Dendritic cell treated with granulocyte-macrophage colony-stimulating factor and Interleukin-4, amounts not matched to agents 40 ng/mL and 50 ng/mL, for 4 days (primary cell): ENCODE results near the gene WWOX.

ENCODE experiments used
- H3K27ac Mint-ChIP-seq: one replicate; pipeline ENCODE4 v1.8.0; 2022; ENCODE audit warnings: mild to moderate bottlenecking, mixed read lengths
- H3K27me3 Mint-ChIP-seq: one replicate; pipeline ENCODE4 v1.8.0; 2022; ENCODE audit warnings: mild to moderate bottlenecking, mixed read lengths
- H3K36me3 Mint-ChIP-seq: one replicate; pipeline ENCODE4 v1.8.0; 2022; ENCODE audit warnings: low read depth, mixed read lengths
- H3K4me1 Mint-ChIP-seq: one replicate; pipeline ENCODE4 v1.8.0; 2022; ENCODE audit warnings: low read depth, mixed read lengths
- H3K4me3 Mint-ChIP-seq: one replicate; pipeline ENCODE4 v1.8.0; 2022; ENCODE audit warnings: mild to moderate bottlenecking, moderate library complexity, mixed read lengths
- H3K9me3 Mint-ChIP-seq: one replicate; pipeline ENCODE4 v1.8.0; 2022; ENCODE audit warnings: mixed read lengths
- intact Hi-C: fragments of 100-400 bp; cut with micrococcal nuclease; formaldehyde crosslinking; loops from one replicate; pipeline ENCODE4 v1.15.0; 2022

Gene WWOX

GRCh38 chr16:78650339-78651074 is 551.1 kb downstream of the WWOX start:
- intact Hi-C loops: no loop called here
- no peaks in the 10 kb centered on the region for H3K9me3 Mint-ChIP-seq
- no peak overlapping the region for H3K4me3 Mint-ChIP-seq
- no peaks in the 10 kb centered on the region for H3K4me1 Mint-ChIP-seq
- H3K27ac Mint-ChIP-seq: no peak overlapping the region
- no peaks in the 10 kb centered on the region for H3K27me3 Mint-ChIP-seq
- no peaks in the 10 kb centered on the region for H3K36me3 Mint-ChIP-seq

GRCh38 chr16:78654929-78655328 is 555.5 kb downstream of the WWOX start:
- Mint-ChIP-seq H3K36me3 (no peaks in the 10 kb centered on the region), H3K4me3 (no peak overlapping the region), H3K27ac (no peak overlapping the region), H3K4me1 (no peaks in the 10 kb centered on the region), H3K9me3 (no peaks in the 10 kb centered on the region), H3K27me3 (no peaks in the 10 kb centered on the region)
- intact Hi-C loops: no loop called here

GRCh38 chr16:78655331-78656113 is 556.1 kb downstream of the WWOX start:
- intact Hi-C loops: no loop called here
- H3K4me3 Mint-ChIP-seq: no peak overlapping the region

GRCh38 chr16:78656887-78657286 is 557.4 kb downstream of the WWOX start:
- no peaks in the 10 kb centered on the region for H3K27me3 Mint-ChIP-seq
- no peak overlapping the region for H3K4me3 Mint-ChIP-seq
- no peaks in the 10 kb centered on the region for H3K4me1 Mint-ChIP-seq
- H3K36me3 Mint-ChIP-seq: no peaks in the 10 kb centered on the region
- intact Hi-C loops: no loop called here
- H3K27ac Mint-ChIP-seq: no peak overlapping the region
- no peaks in the 10 kb centered on the region for H3K9me3 Mint-ChIP-seq

More at GRCh38 chr16:78655331-78656113, 556.1 kb downstream of the WWOX start:
- H3K36me3 Mint-ChIP-seq: no peaks in the 10 kb centered on the region
- no peaks in the 10 kb centered on the region for H3K27me3 Mint-ChIP-seq
- H3K27ac Mint-ChIP-seq: no peak overlapping the region
- no peaks in the 10 kb centered on the region for H3K4me1 Mint-ChIP-seq
- no peaks in the 10 kb centered on the region for H3K9me3 Mint-ChIP-seq

- no peaks in the 10 kb centered on the region for H3K36me3 Mint-ChIP-seq
- intact Hi-C loops: no loop called here
- no peak overlapping the region for H3K4me3 Mint-ChIP-seq
- no peaks in the 10 kb centered on the region for H3K9me3 Mint-ChIP-seq
- no peak overlapping the region for H3K27ac Mint-ChIP-seq
- H3K4me1 Mint-ChIP-seq: no peaks in the 10 kb centered on the region
- H3K27me3 Mint-ChIP-seq: no peaks in the 10 kb centered on the region
Observed at GRCh38 chr16:78659216-78659615, 559.8 kb downstream of the WWOX start.

- Mint-ChIP-seq H3K27me3 (no peaks in the 10 kb centered on the region), H3K27ac (no peak overlapping the region), H3K9me3 (no peaks in the 10 kb centered on the region), H3K4me1 (no peaks in the 10 kb centered on the region), H3K4me3 (no peak overlapping the region), H3K36me3 (no peaks in the 10 kb centered on the region)
- intact Hi-C loops: no loop called here
Observed at GRCh38 chr16:78659668-78660217, 560.3 kb downstream of the WWOX start.

GRCh38 chr16:78660795-78661194 is 561.3 kb downstream of the WWOX start:
- Mint-ChIP-seq H3K4me3 (no peak overlapping the region), H3K4me1 (no peaks in the 10 kb centered on the region), H3K9me3 (no peaks in the 10 kb centered on the region), H3K27me3 (no peaks in the 10 kb centered on the region), H3K27ac (no peak overlapping the region), H3K36me3 (no peaks in the 10 kb centered on the region)
- intact Hi-C loops: no loop called here

GRCh38 chr16:78663690-78664089 is 564.2 kb downstream of the WWOX start:
- no peaks in the 10 kb centered on the region for H3K4me1 Mint-ChIP-seq
- H3K36me3 Mint-ChIP-seq: no peaks in the 10 kb centered on the region
- no peak overlapping the region for H3K27ac Mint-ChIP-seq
- H3K27me3 Mint-ChIP-seq: no peaks in the 10 kb centered on the region
- no peaks in the 10 kb centered on the region for H3K9me3 Mint-ChIP-seq
- intact Hi-C loops: no loop called here
- no peak overlapping the region for H3K4me3 Mint-ChIP-seq

- H3K27ac Mint-ChIP-seq: no peak overlapping the region
- no peaks in the 10 kb centered on the region for H3K9me3 Mint-ChIP-seq
- H3K4me3 Mint-ChIP-seq: no peak overlapping the region
- H3K4me1 Mint-ChIP-seq: no peaks in the 10 kb centered on the region
- no peaks in the 10 kb centered on the region for H3K27me3 Mint-ChIP-seq
- intact Hi-C loops: no loop called here
- H3K36me3 Mint-ChIP-seq: no peaks in the 10 kb centered on the region
Observed at GRCh38 chr16:78664811-78665772, 565.6 kb downstream of the WWOX start.

- H3K4me1 Mint-ChIP-seq: no peaks in the 10 kb centered on the region
- H3K27me3 Mint-ChIP-seq: no peaks in the 10 kb centered on the region
- intact Hi-C loops: no loop called here
- H3K27ac Mint-ChIP-seq: no peak overlapping the region
- no peak overlapping the region for H3K4me3 Mint-ChIP-seq
- H3K36me3 Mint-ChIP-seq: no peaks in the 10 kb centered on the region
- no peaks in the 10 kb centered on the region for H3K9me3 Mint-ChIP-seq
Observed at GRCh38 chr16:78666318-78666717, 566.9 kb downstream of the WWOX start.

- Mint-ChIP-seq H3K4me1 (no peaks in the 10 kb centered on the region), H3K9me3 (no peaks in the 10 kb centered on the region), H3K27me3 (no peaks in the 10 kb centered on the region), H3K27ac (no peak overlapping the region), H3K4me3 (no peak overlapping the region), H3K36me3 (no peaks in the 10 kb centered on the region)
- intact Hi-C loops: no loop called here
Observed at GRCh38 chr16:78667675-78668074, 568.2 kb downstream of the WWOX start.

GRCh38 chr16:78668393-78668792 is 568.9 kb downstream of the WWOX start:
- H3K36me3 Mint-ChIP-seq: no peaks in the 10 kb centered on the region
- H3K9me3 Mint-ChIP-seq: no peaks in the 10 kb centered on the region
- H3K4me3 Mint-ChIP-seq: no peak overlapping the region
- no peak overlapping the region for H3K27ac Mint-ChIP-seq
- intact Hi-C loops: no loop called here
- H3K4me1 Mint-ChIP-seq: no peaks in the 10 kb centered on the region
- no peaks in the 10 kb centered on the region for H3K27me3 Mint-ChIP-seq

- Mint-ChIP-seq H3K36me3 (no peaks in the 10 kb centered on the region), H3K4me3 (no peak overlapping the region), H3K9me3 (no peaks in the 10 kb centered on the region), H3K27me3 (no peaks in the 10 kb centered on the region), H3K27ac (no peak overlapping the region), H3K4me1 (no peaks in the 10 kb centered on the region)
- intact Hi-C loops: no loop called here
Observed at GRCh38 chr16:78669994-78670393, 570.5 kb downstream of the WWOX start.
